Measurements from ENCODE around the gene SMAD5.
A peak's percentile ranks its signal among the peaks of the same experiment; 100 is the strongest.

Gene SMAD5

DNA sequence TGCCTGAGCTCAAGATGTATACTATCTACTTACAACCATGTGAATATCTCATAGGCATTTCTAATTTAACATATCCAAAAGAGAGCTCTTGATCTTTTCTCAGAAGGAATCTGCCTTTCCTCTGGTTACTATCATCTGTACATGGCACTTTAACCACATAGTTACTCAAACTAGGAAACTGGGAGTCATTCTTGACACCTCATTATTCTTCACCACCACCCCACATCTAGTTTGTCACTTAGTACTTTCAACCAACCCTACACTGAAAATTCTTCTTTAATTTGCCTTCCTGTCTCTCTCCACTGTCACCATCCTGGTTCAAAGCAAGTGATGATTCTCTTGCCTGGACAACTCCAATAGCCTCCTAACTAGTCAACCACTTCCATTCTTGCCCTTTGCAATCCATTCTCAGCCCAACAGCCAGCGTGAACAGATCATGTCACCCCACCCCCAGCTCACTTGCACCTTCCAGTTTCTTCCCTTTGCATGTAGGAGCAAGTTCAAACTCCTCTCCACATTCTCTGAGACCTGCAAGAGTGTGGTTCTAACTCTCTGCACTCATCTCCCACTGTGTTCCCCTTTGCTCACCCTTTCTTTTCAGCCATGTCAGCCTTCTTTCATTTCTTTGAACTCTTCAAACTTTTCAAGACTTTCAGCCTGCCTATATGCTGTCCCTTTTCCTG lies 17.3 kb upstream of the SMAD5 start:
- no peak for FAIRE-seq

DNA sequence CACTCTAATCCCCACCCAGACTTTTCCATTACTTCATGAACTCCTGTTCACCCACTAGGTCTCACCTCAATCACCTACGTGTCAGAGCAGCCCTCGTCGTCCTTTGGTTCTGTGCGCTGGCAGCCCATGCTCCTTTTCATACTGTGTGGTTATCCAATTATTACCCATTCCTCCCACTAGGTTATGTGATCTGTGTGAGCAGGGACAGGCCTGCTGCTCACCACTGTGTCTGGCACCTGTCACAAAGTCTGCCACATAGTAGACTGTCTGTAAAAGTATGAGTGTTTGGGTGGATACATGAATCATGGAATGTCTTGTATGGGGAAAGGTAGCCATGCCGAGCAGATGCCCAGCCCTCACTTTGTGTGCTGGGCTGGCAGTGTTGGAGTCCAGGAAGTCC lies 12.1 kb upstream of the SMAD5 start:
- FAIRE-seq: no peak

DNA sequence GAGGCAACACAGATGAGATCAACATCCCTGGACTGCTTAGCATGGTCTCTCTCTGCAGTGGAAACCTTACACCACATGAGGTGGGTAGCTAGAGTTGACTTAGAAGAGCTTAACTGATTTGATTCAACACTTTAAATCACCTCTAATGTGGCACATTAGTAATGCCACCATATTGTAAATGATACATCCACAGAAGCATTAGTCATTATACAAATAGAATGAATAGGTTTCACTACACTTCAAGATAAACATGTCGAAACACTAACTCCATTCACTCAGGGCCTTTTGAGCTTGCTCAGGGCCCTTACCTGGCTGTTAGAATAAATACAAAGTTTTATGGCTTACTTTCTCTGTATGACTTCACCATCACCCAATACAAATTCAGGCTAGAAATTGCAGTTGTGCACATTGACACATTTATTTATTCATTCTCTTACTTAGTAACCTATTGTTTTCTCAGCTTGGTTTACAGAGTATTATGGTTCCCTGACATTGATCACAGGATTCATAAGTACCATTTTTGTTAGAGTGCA lies 9.3 kb upstream of the SMAD5 start:
- peak; percentile 80 for FAIRE-seq

DNA sequence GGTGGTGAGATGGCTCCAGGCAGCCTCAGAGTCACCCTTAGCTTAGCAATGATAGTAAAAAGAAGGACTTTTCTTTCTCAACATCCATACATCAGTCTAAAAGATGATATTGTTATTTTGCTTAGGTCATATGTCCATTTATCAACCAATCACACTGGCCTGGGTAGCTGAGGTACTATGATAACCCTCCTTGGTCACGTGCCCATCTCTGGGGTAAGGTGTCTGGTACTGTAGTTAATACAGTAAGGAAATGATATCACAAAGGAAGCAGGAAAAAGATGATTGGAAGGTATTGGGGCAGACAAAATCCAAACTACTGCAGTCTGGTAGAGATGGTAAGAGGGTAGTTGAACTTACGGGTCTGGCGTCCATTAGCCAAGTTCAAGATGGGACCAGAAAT lies 5.1 kb upstream of the SMAD5 start:
- no peak for FAIRE-seq

DNA sequence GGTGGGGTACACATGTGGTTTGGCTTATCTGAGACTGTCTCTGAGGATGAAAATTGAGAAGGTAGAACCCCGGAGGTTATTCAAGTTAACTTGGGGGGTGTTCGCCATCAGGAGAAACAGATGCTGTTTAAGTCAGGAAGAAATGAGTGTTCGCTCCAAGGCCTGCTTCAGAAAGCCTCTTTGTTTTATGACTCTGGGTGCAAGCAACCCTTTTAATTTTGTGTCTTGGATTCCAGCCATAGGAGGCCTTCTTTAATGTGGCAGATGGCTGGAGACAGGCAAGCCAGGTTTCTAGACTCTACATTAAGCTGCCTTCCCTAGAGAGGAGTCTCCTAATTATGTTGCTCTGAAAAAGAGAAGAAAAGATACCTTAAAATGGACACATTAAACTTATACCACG lies 4.2 kb upstream of the SMAD5 start:
- FAIRE-seq: no peak

DNA sequence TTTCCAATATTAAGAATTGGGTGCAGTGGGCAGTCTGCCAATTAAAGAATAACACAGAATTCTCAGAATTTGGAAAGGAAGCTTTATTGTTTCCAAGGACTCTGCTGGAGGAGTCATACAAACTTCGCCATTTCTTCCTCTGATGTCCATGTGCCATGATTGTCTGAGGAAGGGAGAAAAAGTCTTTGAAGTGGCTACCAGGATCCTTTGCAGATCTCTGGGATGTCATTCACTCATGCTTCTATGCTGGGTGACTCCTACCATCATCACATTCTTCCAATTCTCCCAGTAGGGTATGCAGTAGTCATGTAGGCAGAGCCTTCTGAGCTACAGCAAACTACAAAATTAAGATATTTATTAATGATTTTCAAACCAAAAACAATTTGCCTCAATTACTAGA lies 3.2 kb upstream of the SMAD5 start:
- FAIRE-seq: no peak

DNA sequence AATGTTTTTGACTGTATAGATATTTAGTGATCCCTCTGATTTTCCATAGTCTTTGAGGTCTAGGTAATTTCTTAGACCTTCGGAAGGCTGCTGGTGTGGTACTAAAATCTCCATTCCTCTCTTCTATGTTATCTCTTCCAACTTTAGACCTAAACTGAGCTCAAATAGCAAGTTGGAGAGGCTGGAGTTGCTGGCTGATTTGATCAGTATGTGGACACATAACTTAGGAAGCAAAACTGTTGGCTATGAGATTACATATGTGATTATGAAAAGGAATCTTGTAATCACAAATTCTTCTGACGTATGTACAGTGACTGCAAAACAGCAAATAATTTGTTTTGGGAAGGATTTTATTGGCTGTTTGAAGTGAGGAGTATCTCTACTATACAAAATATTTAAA lies 2.1 kb upstream of the SMAD5 start:
- FAIRE-seq: no peak

DNA sequence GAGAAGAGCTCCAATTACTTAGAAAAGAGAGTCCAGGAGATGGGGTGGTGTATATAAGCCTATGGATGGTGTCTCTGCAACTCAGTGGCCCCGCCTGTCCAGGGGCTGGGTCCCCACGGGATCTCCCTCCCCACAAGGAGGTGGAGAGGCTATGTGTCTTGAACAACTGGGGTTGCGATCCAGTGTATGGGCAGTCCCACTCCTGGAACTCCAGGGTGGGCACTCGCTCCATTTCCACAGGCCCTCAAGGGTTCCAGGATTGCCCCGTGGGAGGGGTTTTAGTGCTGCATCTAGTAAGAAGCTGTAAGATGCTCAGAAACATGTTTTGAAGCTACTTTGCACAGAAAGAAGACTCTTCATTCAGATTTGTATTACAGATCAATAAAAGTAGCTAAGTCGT lies 558 bp upstream of the SMAD5 start:
- no peak for FAIRE-seq

DNA sequence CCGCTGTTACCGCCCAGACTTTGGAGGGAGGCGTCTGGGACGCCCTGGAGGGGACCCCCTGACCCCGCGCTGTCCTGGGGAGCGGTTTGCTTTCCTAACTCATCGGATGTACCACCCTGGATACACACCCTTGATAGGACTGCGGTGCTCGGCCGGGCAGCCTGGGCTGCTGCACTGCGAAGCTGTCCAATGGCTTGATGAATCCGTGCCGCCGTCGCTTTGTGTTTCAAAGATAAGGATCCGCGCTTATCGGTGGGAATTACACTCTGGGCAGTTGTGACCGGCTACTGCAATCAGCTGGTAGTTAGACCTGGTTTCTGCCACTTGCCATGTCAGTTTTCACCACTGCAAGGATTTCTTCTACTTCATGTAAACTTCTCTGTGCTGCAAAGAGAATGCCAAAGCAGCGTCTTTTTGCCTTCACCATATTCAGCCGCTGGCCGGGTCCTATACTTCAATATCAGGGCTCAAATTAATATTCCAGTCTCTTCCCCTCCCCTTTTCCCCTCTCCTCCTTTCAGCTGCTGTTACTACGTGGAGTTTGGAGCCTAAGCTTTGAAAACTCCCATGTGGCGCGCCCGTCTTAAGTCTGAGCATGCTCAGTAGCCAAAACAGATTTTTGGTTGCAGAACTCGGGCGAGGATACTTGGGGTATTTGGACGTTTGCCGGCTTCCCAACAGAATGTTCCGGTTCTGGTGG lies 727 bp downstream of the SMAD5 start:
- FAIRE-seq: no peak

DNA sequence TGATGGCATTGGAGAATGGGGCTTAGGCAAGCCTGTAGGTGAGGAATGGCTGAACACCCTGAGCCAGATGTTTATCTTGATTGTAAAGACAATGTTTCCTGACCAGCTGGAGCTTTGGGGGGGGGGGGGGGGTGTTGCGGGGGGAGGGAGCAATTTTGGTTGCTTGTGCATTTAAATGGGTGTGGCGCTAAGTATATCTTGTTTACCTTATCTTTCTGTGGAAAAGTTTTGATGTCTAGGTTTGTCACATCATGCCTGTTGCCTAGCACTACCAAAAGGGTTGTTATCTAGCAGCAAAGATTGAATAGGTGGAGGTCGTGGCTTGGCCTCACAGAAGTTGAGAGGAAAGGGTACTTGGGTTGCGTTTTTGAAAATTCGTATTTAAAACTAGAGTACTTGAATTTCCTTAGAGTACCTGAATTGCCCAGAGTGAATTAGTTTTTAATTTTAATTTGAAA lies 1.3 kb downstream of the SMAD5 start:
- FAIRE-seq: no peak

DNA sequence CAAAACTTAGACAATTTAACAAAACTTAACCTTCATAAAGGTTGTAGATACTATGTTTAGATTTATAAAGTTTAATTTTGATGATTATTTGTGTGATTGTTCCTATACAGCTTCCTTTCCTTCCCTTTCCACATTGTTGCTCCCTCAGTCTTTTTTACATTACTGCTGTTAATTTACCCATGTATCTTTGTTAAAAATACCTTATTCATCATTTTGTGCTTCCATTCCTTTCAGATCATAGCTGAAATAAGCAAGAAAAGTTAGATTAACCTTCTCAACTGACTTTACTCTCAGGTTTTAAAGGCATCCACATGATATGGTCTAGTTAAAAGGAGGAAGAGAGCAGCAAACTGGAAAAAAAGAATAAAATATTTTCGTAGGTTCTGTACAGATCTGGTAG lies 2.0 kb downstream of the SMAD5 start:
- no peak for FAIRE-seq

DNA sequence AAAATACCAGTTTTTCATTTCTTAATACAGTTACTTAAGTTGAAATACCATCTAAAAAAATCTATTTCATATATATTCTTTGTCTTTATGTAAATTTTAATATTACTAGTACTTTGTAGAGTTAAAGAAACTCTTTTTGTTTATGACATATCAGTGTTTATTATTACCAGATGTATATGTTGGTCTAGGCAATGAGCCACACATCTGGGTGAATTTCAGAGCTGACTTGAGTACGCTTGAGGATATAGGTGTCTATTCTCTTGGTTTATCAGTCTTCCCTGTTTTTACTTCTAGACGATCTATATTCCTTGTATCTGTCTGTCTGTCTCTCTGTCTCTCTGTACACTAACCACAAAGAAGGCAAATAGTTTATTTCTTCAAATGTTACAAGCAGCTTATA lies 2.9 kb downstream of the SMAD5 start:
- FAIRE-seq: no peak

DNA sequence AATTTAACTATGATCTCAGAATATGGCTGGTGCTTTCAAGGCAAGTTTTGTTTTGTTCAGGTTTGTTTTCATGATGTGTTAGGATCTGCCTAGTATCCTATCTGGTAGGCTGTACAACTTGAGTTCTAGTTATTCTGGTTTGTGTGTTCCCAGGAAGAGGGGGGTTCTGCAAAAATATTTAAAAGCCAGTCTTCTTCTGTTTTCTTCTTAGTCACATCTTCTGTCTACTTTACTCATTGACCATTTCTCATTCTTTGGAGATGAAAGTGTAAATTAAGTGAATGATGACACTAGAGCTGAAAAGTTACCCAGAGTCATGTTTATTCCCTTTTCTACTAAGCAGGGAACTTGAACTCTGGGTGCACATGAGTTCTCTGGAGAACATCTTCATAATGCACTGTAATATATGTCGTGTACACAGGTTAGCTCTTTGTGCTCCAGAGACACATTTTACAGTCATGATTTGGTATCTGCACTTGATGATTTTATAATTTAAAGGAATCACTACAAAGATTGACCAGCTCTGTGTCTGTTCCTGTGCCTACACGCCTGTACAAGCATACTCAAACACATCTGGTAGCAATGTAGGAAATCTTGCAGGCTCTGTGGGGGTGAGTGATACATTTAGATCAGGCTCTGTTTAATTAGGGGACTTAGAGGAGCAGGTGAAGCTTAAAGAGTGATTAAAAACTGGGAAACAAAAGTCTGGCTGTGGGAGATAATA lies 5.0 kb downstream of the SMAD5 start:
- no peak for FAIRE-seq

DNA sequence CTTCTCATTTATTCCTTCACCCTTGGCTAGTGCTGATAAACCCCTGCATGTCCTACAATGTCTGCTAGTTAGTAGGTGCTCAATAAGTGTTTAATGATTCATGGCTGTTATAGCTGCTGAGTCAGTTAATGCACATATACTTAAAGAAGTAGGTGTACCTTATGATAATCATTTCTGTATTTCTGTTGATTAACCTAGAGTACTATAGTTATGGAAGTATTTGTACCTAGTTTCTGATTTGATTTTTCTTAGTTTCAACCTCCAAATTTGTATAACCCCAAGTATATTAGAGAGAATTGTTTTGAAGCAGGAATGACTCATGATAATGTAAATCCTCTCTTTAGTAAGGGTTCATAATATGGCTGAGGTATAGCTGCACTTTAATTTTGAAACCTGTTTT lies 8.9 kb downstream of the SMAD5 start:
- no peak for FAIRE-seq

DNA sequence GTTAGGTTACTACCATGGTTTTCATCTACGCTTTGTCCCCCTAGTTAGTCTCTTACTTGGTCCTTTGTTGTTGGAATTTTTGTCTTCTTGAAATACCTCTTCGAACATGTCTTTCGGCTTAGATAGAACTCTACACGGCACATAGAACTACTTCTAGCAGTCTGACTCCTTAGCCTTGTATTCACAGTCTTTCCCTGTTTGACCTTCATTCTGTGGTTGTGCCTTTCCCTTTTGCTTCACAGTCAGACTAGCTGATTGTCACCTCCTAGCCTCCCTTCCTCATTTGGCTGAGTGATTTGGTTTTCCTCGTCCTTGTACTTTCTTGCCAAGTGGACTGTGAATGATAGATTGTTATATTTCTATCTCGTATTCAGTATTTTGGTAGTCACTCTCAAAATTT lies 10.7 kb downstream of the SMAD5 start:
- no peak for FAIRE-seq

DNA sequence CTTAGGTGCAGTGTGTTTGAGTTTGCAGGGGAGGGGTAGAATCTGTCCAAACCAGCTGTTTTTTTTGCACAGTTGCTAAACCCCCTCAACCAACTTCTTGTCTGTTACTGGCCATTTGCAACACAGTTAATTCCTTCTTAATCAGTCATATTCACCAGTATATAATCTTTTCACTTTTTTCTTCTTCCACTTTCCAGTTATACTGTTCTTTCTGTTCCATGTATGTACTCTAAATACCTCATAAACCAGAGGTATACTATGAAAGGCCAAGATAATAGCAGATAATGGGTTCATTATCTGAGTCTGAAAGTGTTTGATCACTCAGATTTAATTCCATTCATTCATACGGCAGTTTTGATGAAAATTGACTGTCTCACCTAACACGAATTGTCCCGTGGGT lies 11.1 kb downstream of the SMAD5 start:
- no peak for FAIRE-seq

DNA sequence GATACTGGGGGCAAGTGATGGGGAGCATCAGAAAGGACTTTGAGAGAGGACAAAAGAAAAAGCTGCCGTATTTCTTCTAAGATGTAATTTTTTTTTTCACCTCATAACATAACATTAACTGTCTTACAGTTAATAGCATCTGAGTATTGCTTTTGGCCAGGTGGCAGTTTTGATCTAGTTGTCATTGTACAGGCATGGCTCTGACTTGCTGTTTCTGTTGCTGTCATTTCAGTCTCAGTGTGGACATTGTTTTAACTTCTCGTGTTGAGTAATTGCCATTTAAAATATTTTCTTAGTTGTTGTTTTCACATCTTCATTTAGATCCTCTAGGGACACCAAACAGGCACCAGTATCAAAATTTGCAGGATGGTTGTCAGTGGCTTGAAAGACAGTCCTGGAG lies 12.4 kb downstream of the SMAD5 start:
- no peak for FAIRE-seq

DNA sequence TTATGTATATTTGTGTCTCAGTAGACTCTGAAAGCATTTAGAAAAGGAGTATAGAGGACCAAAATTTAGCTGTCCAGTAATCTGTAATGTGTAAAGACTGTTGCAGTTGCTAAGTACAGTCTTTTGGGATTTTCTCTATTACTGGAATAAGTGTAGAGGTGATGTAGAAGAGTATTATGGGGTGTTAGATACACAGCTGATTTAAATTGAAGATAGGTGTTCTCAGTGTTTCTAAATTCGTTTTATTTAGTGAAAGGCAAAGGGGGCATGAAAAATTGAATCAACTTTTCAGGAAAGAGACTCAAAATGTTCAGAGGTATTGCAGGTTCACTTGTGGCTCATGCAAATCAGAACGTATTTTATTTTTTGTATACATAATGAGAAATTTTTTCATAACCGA lies 13.6 kb downstream of the SMAD5 start:
- no peak for FAIRE-seq

DNA sequence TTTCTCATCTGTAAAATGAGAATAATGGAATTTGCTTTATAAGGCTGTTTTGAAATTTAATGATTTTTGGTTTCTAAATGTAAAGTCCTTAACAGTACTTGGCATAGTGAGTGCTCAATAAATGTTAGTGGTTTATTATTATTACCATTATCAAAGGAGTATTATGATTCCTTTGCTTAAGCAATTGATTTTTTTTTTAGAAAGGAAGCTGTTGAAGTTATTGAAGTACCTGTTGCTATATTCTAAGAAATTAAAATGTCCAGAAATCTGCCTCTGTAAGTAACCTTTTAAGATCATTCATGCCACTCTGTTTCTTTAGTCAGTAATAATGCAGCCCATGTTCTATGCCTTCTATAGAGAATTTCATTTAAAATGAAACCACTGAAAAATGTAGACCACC lies 15.0 kb downstream of the SMAD5 start:
- no peak for FAIRE-seq

DNA sequence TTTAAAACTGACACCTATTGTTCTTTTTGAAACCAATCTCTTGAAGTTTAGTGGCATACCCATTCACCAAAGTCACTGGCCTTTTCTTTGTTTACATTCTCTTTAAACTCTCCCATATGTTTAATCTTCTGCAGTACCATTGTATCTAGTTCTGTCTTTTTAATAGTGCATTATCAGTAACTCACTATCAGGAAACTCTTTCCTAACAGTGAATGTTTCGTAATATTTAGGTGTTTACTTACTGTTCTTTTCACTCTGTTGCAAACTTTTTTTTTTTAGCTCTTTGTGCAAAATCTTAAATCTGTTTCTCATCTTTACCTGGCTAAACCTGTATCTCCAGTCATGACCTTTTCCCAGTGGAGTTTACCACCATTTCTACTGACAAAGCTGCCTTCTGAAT lies 17.2 kb downstream of the SMAD5 start:
- FAIRE-seq: no peak

DNA sequence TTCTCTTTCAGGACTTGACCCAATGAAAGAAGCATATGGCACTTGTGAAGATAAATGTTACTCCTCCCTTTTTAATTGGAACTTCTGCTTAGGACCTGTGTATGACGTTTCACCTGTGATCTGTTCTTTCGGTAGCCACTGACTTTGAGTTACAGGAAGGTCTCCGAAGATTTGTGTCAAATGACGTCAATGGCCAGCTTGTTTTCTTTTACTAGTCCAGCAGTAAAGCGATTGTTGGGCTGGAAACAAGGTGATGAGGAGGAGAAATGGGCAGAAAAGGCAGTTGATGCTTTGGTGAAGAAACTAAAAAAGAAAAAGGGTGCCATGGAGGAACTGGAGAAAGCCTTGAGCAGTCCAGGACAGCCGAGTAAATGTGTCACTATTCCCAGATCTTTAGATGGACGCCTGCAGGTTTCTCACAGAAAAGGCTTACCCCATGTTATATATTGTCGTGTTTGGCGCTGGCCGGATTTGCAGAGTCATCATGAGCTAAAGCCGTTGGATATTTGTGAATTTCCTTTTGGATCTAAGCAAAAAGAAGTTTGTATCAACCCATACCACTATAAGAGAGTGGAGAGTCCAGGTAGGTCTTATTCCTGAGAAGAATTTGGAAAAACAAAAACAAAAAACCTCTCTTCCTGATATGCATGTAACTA lies 21.1 kb downstream of the SMAD5 start:
- FAIRE-seq: no peak

DNA sequence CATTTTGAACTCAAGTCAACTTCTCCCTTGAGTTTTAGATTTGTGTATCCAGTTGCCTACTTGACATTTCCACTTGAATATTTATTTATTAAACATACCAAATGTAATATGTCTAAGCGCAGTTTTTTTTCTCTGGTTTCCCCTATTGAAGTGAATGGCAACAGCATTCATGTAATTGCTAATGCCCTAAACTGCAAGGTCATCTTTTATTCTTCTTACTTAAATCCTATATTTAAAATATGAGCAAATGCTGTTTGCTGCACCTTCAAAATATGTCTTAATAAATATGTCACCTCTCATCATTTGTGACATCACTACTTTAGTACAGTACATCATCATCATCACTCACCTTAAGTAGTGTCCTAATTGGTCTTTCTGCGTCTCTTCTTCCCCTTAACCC lies 22.4 kb downstream of the SMAD5 start:
- no peak for FAIRE-seq

DNA sequence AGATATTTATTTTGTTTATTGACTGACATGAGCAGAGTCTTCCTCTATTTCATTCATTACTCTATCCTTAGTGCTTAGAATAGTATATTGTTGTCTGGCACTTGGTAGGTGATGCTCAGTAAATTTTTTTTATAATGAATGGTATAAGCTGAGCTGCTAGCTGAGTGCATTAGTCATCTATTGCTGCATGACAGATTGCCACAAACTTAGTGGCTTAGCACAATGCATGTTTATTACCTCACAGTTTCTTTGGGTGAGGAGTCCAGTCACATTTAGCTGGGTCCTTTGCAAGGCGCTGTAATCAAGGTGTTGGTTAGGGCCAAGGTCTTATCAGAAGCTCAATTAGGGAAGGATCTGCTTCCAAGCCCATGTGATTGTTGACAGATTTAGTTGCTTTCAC lies 23.1 kb downstream of the SMAD5 start:
- no peak for FAIRE-seq

DNA sequence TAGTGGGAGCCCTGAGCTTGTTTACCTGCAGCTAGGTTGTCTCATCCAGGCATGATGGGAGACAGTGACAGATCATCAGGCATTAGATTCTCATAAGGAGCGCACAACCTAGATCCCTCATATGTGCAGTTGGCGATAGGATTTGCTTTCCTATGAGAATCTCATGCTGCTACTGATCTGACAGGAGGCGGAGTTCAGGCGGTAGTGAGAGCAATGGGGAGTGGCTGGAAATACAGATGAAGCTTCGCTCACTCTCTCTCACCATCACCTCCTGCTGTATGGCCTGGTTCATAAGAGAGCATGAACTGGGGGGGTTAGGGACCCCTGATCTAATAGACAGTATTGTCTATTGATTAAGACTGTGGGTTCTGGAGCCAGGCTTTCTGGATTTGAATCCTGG lies 24.9 kb downstream of the SMAD5 start:
- no peak for FAIRE-seq

Data from islet of Langerhans (tissue), 1 donor.